Measurements from ENCODE around the gene DRD4. TPM values are rescaled to one million over a fixed set of nuclear protein-coding genes. Genes with fewer than 3 reads are reported as not detected.

DRD4 gene
- total RNA-seq, 1 donor from 2014 or later, result 0.33 TPM

- H3K9me3 Mint-ChIP-seq (ENCODE audit: unreplicated experiment), result no peaks in the 10 kb centered on the region
- peaks cover 7% of the 10 kb centered on the region for H3K4me1 Mint-ChIP-seq (ENCODE audit: unreplicated experiment)
- TF ChIP-seq CTCF (IDR thresholded peaks at IDR 0.05; ENCODE audit: unreplicated experiment), result no peak
- H3K36me3 Mint-ChIP-seq (ENCODE audit: low read depth, unreplicated experiment), result peaks cover 44% of the 10 kb centered on the region
- peak overlapping the region; percentile 68 for H3K4me3 Mint-ChIP-seq (ENCODE audit: unreplicated experiment)
- DNase-seq (ENCODE audit: low spot score), result no peak
- peaks cover 3% of the 10 kb centered on the region for H3K27me3 Mint-ChIP-seq (ENCODE audit: unreplicated experiment)
- no peak overlapping the region for H3K27ac Mint-ChIP-seq (ENCODE audit: unreplicated experiment)
These were observed 41.2 kb downstream of the DRD4 start for GRCh38 chr11:678297-678696.

DNA sequence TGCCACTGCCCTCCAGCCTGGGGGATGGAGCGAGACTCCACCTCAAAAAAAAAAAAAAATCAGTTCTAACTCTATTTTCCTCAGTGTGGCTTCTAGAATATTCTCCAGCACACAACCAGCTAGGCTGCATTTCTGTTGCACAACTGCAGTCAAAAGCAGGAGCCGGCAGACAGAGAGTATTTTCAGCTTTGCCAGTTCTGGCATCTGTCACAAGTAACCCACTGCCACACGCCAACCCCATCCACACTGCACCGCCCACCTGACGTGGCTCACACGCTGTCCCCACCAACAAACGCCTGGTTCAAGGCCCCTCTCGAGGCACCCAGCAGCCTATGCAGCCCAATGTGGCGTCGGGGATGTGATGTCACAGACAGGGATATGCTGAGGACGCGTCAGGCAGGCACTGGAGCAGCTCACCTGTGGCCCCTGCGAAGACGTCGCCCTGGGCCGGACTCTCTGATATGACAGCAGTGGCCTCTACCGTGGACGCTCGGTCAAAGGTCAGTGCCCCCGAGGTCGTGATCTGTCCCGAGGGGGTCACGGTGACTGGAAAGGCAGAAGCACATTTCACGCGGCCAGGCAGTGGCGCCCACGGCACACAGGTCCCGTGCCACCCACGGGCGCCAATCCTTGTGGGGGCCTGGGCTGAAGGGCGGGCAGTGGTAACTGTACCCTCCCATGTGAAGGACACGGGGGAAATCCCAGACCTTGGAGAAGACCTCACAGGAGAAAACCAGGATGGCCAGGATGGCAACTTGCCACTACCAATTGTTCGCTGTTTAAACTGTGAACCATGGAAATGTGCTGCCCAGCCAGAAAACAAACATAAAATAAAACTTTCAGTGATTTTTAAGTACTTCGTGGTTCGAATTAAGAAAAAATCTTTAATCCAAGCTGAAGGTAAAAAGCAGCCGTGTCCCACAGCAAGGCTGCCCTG, 42.5 kb downstream of the DRD4 start:
- Mint-ChIP-seq H3K27me3 (ENCODE audit: unreplicated experiment) (peaks cover 3% of the 10 kb centered on the region), H3K9me3 (ENCODE audit: unreplicated experiment) (no peaks in the 10 kb centered on the region), H3K36me3 (ENCODE audit: low read depth, unreplicated experiment) (peaks cover 44% of the 10 kb centered on the region), H3K4me3 (ENCODE audit: unreplicated experiment) (no peak overlapping the region), H3K27ac (ENCODE audit: unreplicated experiment) (no peak overlapping the region), H3K4me1 (ENCODE audit: unreplicated experiment) (peaks cover 7% of the 10 kb centered on the region)
- no peak for TF ChIP-seq CTCF (IDR thresholded peaks at IDR 0.05; ENCODE audit: unreplicated experiment)
- DNase-seq (ENCODE audit: low spot score), result no peak

DNA sequence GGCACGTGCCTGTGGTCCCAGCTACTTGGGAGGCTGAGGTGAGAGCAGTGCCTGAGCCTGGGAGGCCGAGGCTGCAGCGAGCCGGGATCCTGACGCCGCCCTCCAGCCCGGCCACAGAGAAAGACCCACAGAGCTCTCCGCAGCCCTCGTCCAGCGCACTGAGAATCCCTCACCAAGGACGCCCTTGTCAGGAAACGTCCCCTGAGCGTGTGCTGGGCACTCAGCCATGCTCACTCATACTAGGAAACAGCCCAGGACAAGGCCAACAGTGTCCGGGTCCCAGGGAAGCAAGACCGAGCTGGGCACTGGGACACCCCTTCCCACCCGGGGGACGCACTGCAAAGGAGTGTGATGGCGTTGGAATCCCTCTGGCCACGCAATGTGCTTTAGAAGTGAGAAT, 43.4 kb downstream of the DRD4 start:
- H3K27me3 Mint-ChIP-seq (ENCODE audit: unreplicated experiment), result peaks cover 3% of the 10 kb centered on the region
- H3K36me3 Mint-ChIP-seq (ENCODE audit: low read depth, unreplicated experiment), result peaks cover 44% of the 10 kb centered on the region
- peaks cover 7% of the 10 kb centered on the region for H3K4me1 Mint-ChIP-seq (ENCODE audit: unreplicated experiment)
- DNase-seq (ENCODE audit: low spot score), result no peak
- no peaks in the 10 kb centered on the region for H3K9me3 Mint-ChIP-seq (ENCODE audit: unreplicated experiment)
- H3K4me3 Mint-ChIP-seq (ENCODE audit: unreplicated experiment), result peak overlapping the region; percentile 18
- no peak overlapping the region for H3K27ac Mint-ChIP-seq (ENCODE audit: unreplicated experiment)
- TF ChIP-seq CTCF (IDR thresholded peaks at IDR 0.05; ENCODE audit: unreplicated experiment), result no peak

DNA sequence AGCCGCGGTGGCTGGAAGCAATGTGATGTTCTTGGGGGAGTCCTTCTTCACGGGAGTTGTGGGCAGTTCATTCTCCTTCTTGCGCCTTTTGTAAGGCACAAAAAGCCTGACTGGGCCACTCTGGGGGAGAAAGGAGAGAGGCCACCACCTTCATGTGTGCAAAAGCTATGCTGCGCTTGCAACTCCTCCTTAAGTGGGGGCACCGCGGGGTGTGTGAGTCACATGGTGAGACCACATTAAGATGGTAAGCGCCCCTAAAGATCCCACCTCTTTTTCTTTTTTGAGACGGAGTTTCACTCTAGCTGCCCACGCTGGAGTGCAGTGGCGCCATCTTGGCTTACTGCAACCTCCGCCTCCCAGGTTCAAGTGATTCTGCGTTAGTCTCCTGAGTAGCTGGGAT, 43.9 kb downstream of the DRD4 start:
- H3K27me3 Mint-ChIP-seq (ENCODE audit: unreplicated experiment), result peaks cover 3% of the 10 kb centered on the region
- H3K36me3 Mint-ChIP-seq (ENCODE audit: low read depth, unreplicated experiment), result peaks cover 44% of the 10 kb centered on the region
- H3K9me3 Mint-ChIP-seq (ENCODE audit: unreplicated experiment), result no peaks in the 10 kb centered on the region
- no peak for DNase-seq (ENCODE audit: low spot score)
- TF ChIP-seq CTCF (IDR thresholded peaks at IDR 0.05; ENCODE audit: unreplicated experiment), result no peak
- peaks cover 7% of the 10 kb centered on the region for H3K4me1 Mint-ChIP-seq (ENCODE audit: unreplicated experiment)
- H3K4me3 Mint-ChIP-seq (ENCODE audit: unreplicated experiment), result peak overlapping the region; percentile 18
- H3K27ac Mint-ChIP-seq (ENCODE audit: unreplicated experiment), result no peak overlapping the region

Data from endothelial cell (in vitro differentiated cells).